Measurements from ENCODE around the gene FAR2. TPM values are rescaled to one million over a fixed set of nuclear protein-coding genes. Genes with fewer than 3 reads are reported as not detected.
"Not testable (repeated sequence)": the region's sequence is repeated elsewhere in the genome, so short reads cannot be mapped to it uniquely, and the experiment has no call there.

FAR2 gene
- total and polyA plus RNA-seq, 8 donors: 0.43 to 2.8 (median 1.1) TPM

DNA sequence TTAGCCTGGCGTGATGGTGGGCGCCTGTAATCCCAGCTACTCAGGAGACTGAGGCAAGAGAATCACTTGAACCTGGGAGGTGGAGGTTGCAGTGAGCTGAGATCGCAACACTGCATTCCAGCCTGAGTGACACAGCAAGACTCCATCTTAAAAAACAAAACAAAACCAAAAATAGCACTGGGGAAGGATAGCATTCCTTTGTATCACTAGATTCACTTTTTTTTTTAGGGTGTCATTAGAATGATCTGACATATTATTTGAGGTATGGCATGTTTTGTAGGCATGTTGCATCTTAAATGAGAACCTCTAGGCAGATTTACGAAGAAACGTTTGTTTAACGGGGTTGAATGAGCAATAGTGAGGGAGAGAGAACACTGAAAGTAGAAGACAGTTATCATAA, 16.8 kb upstream of the FAR2 start:
- no peak overlapping the region for H3K27ac ChIP-seq
- FAIRE-seq (no peak), ATAC-seq (no peak), DNase-seq (no peak)
- no peaks in the 10 kb centered on the region for H3K9me3 ChIP-seq
- no peak for TF ChIP-seq CTCF (IDR thresholded peaks at IDR 0.05)
- no peak overlapping the region for H3K4me3 ChIP-seq
- 77 to 79% methylated on average over 6 of the region's 6 CpGs for WGBS, 2 donors
- no peaks in the 10 kb centered on the region for H3K36me3 ChIP-seq
- H3K27me3 ChIP-seq: no peaks in the 10 kb centered on the region
- H3K4me1 ChIP-seq: no peaks in the 10 kb centered on the region
- intact Hi-C loops (cut with DNase I): no loop called here

- 41 to 58% methylated on average over 2 of the region's 2 CpGs for WGBS, 2 donors
- no peak for FAIRE-seq
- H3K27ac ChIP-seq: no peak overlapping the region
Measured at GRCh38 chr12:29133181-29133580, 15.9 kb upstream of the FAR2 start.

GRCh38 chr12:29133680-29134079, 15.4 kb upstream of the FAR2 start:
- no peak for TF ChIP-seq CTCF (IDR thresholded peaks at IDR 0.05)
- 52 to 71% methylated on average over 4 of the region's 4 CpGs for WGBS, 2 donors
- FAIRE-seq (no peak), ATAC-seq (no peak), DNase-seq (no peak)
- H3K4me3 ChIP-seq: no peak overlapping the region
- H3K9me3 ChIP-seq: no peaks in the 10 kb centered on the region
- no peaks in the 10 kb centered on the region for H3K4me1 ChIP-seq
- H3K27me3 ChIP-seq: no peaks in the 10 kb centered on the region
- no peak overlapping the region for H3K27ac ChIP-seq
- intact Hi-C loops (cut with DNase I): no loop called here
- no peaks in the 10 kb centered on the region for H3K36me3 ChIP-seq

More at GRCh38 chr12:29133181-29133580, 15.9 kb upstream of the FAR2 start:
- TF ChIP-seq CTCF (IDR thresholded peaks at IDR 0.05): no peak
- H3K27me3 ChIP-seq: no peaks in the 10 kb centered on the region
- intact Hi-C loops (cut with DNase I): no loop called here
- no peaks in the 10 kb centered on the region for H3K9me3 ChIP-seq
- no peak for DNase-seq
- H3K4me1 ChIP-seq: no peaks in the 10 kb centered on the region
- H3K36me3 ChIP-seq: no peaks in the 10 kb centered on the region
- no peak overlapping the region for H3K4me3 ChIP-seq
- ATAC-seq: no peak

DNA sequence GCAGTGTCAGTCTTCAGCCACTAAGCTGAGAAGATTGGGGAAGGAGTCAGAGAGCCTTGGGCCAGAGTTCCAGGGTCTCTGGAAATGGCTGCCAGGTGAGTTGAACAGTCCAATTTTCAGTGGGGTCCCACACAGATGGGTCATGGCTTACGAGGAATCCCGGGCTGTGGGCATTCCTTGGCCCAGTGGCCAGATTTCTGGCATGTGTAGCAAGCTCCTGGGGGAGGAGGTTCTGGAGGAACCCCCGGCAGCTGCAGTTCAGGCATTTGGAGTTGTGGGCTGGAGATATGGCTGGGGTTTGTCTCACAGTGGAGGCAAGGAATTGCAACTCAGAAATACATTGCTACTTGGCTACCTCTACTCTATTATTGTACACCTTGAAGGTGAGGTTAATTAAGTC, 10.8 kb upstream of the FAR2 start:
- ATAC-seq, FAIRE-seq, H3K36me3 ChIP-seq: not testable (repeated sequence)

GRCh38 chr12:29138855-29139254, 10.2 kb upstream of the FAR2 start:
- FAIRE-seq; H3K4me3 ChIP-seq; H3K27me3 ChIP-seq; DNase-seq; H3K9me3 ChIP-seq; H3K36me3 ChIP-seq; intact Hi-C loops (cut with DNase I); H3K27ac ChIP-seq; ATAC-seq; H3K4me1 ChIP-seq: not testable (repeated sequence)
- WGBS, 2 donors: 64 to 65% methylated on average over 4 of the region's 4 CpGs

More for the DNA sequence above, 10.8 kb upstream of the FAR2 start:
- H3K4me3 ChIP-seq; H3K9me3 ChIP-seq; H3K4me1 ChIP-seq; DNase-seq; H3K27ac ChIP-seq; H3K27me3 ChIP-seq; intact Hi-C loops (cut with DNase I): not testable (repeated sequence)
- 55 to 63% methylated on average over 3 of the region's 3 CpGs for WGBS, 2 donors

GRCh38 chr12:29145372-29146170, 3.5 kb upstream of the FAR2 start:
- Histone ChIP-seq H3K4me3 (no peak overlapping the region), H3K36me3 (no peaks in the 10 kb centered on the region), H3K9me3 (no peaks in the 10 kb centered on the region), H3K27me3 (no peaks in the 10 kb centered on the region), H3K4me1 (no peaks in the 10 kb centered on the region), H3K27ac (no peak overlapping the region)
- DNase-seq (peak in 1 of 6 donors; percentile 38), ATAC-seq (no peak), FAIRE-seq (no peak)
- intact Hi-C loops (cut with DNase I): no loop called here
- no peak for TF ChIP-seq CTCF (IDR thresholded peaks at IDR 0.05)
- 71 to 73% methylated on average over 14 of the region's 14 CpGs for WGBS, 2 donors

Data from pancreas (tissue), 10 donors.